MM.1S (cell line): Measurements from ENCODE around the gene RAB6B.

ENCODE experiments used
- DNase-seq: peaks from one replicate; pipeline ENCODE4 v3.0.0-alpha.2; 2015
- H2AFZ ChIP-seq: fragments of 300-600 bp; sonication (generic); 2 replicates; pipeline ENCODE4 v1.6.0; 2016; ENCODE audit warnings: antibody characterized with exemption, low read length
- H3F3A ChIP-seq: fragments of 300-600 bp; sonication (generic); 2 replicates; pipeline ENCODE4 v1.6.1; 2016; ENCODE audit warnings: mild to moderate bottlenecking, antibody characterized with exemption, low read length, moderate library complexity, mixed read lengths; ENCODE audit not compliant: insufficient read depth
- H3K27ac ChIP-seq: fragments of 300-600 bp; sonication (generic); 2 replicates; pipeline ENCODE4 v1.5.1; 2016; ENCODE audit warnings: mild to moderate bottlenecking, low read length
- H3K27me3 ChIP-seq: fragments of 300-600 bp; sonication (generic); replicated peaks from 2 replicates; pipeline ENCODE4 v1.6.0; 2016; ENCODE audit warnings: low read length; ENCODE audit not compliant: insufficient read depth
- H3K36me3 ChIP-seq: fragments of 300-600 bp; sonication (generic); replicated peaks from 2 replicates; pipeline ENCODE4 v1.6.1; 2016; ENCODE audit warnings: mild to moderate bottlenecking, low read length, mixed read lengths; ENCODE audit not compliant: insufficient read depth
- H3K4me1 ChIP-seq: fragments of 300-600 bp; sonication (generic); 2 replicates; pipeline ENCODE4 v1.6.1; 2016; ENCODE audit warnings: low read length, mixed read lengths
- H3K4me2 ChIP-seq: fragments of 300-600 bp; sonication (generic); 2 replicates; pipeline ENCODE4 v1.6.0; 2016; ENCODE audit warnings: low read depth, low read length
- H3K4me3 ChIP-seq: fragments of 300-600 bp; sonication (generic); 2 replicates; pipeline ENCODE4 v1.5.1; 2016; ENCODE audit warnings: low read length, mixed read lengths
- H3K79me2 ChIP-seq: fragments of 300-600 bp; sonication (generic); 2 replicates; pipeline ENCODE4 v1.6.1; 2016; ENCODE audit warnings: mixed run types, low read length, mixed read lengths
- H3K9ac ChIP-seq: fragments of 300-600 bp; sonication (generic); 2 replicates; pipeline ENCODE4 v1.6.1; 2016; ENCODE audit warnings: low read length, mixed read lengths
- H3K9me2 ChIP-seq: fragments of 300-600 bp; sonication (generic); replicated peaks from 2 replicates; pipeline ENCODE4 v1.6.1; 2016; ENCODE audit warnings: mild to moderate bottlenecking, low read length, mixed read lengths; ENCODE audit not compliant: insufficient read depth
- H3K9me3 ChIP-seq: fragments of 300-600 bp; sonication (generic); replicated peaks from 2 replicates; pipeline ENCODE4 v1.6.1; 2016; ENCODE audit warnings: mild to moderate bottlenecking, low read length, mixed read lengths; ENCODE audit not compliant: insufficient read depth
- H4K20me1 ChIP-seq: fragments of 300-600 bp; sonication (generic); 2 replicates; pipeline ENCODE4 v1.6.1; 2016; ENCODE audit warnings: mild to moderate bottlenecking, low read length, moderate library complexity, mixed read lengths; ENCODE audit not compliant: insufficient read depth
- EZH2 ChIP-seq: fragments of 300-600 bp; sonication (generic); optimal IDR thresholded peaks from 2 replicates; pipeline ENCODE3; 2017; ENCODE audit warnings: low read depth, mild to moderate bottlenecking, antibody characterized with exemption, low read length, mixed read lengths
- EZH2phosphoT487 ChIP-seq: fragments of 300-600 bp; sonication (generic); IDR thresholded peaks from 2 replicates; pipeline ENCODE4 v1.6.1; 2018; ENCODE audit warnings: antibody characterized with exemption, low read length
- TF ChIP-seq, protein P1 (sequence below): fragments of 300-600 bp; sonication (generic); IDR thresholded peaks from 2 replicates; pipeline ENCODE4 v1.5.1; 2016; ENCODE audit warnings: antibody characterized with exemption, low read length, mixed read lengths

The RAB6B gene

GRCh38 chr3:133777807-133778568, 117.7 kb downstream of the RAB6B start:
- no peak overlapping the region for H3K27ac ChIP-seq
- no peaks in the 10 kb centered on the region for H3K9me3 ChIP-seq
- TF ChIP-seq EZH2 (no peak), EZH2phosphoT487 (no peak)
- TF ChIP-seq, protein P1, sequence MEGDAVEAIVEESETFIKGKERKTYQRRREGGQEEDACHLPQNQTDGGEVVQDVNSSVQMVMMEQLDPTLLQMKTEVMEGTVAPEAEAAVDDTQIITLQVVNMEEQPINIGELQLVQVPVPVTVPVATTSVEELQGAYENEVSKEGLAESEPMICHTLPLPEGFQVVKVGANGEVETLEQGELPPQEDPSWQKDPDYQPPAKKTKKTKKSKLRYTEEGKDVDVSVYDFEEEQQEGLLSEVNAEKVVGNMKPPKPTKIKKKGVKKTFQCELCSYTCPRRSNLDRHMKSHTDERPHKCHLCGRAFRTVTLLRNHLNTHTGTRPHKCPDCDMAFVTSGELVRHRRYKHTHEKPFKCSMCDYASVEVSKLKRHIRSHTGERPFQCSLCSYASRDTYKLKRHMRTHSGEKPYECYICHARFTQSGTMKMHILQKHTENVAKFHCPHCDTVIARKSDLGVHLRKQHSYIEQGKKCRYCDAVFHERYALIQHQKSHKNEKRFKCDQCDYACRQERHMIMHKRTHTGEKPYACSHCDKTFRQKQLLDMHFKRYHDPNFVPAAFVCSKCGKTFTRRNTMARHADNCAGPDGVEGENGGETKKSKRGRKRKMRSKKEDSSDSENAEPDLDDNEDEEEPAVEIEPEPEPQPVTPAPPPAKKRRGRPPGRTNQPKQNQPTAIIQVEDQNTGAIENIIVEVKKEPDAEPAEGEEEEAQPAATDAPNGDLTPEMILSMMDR = no peak
- no peaks in the 10 kb centered on the region for H3K36me3 ChIP-seq
- no peak overlapping the region for H3K4me3 ChIP-seq
- H3K27me3 ChIP-seq = no peaks in the 10 kb centered on the region
- no peaks in the 10 kb centered on the region for H3K4me1 ChIP-seq
- H3K4me2 ChIP-seq = no peak overlapping the region
- H3K9me2 ChIP-seq = no peaks in the 10 kb centered on the region
- H2AFZ ChIP-seq = no peak overlapping the region
- H4K20me1 ChIP-seq = no peaks in the 10 kb centered on the region
- no peak overlapping the region for H3K9ac ChIP-seq
- H3F3A ChIP-seq = no peaks in the 10 kb centered on the region
- no peaks in the 10 kb centered on the region for H3K79me2 ChIP-seq
- DNase-seq = no peak

DNA sequence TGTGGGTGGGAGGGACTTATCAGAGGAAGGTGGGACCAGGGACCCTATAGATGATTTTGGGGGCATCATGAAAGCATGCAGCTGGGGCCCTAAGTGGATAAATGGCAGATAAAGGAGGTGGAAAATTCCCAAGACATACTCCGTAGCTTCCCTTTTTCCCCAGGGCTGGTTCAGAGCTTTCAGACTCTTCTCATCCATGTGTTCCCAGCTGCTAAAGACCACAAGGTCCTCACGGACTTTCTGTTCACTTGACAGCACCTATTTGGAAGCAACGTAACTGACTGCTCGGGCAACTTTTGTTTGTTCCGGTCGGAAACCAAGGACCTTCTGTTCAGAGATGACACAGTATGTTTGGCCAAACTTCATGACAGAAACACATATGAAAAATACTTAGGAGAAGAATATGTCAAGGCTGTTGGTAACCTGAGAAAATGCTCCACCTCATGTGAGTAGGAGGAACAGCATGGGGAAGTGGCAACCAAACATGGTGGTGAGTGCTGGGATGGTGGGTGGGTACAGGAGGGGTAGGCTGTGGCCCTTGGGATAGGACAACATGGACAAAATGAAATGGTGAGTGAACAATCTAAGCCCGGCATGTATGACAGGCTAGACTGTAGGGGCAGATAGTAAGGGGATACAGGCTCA, 118.8 kb downstream of the RAB6B start:
- no peaks in the 10 kb centered on the region for H3F3A ChIP-seq
- no peaks in the 10 kb centered on the region for H4K20me1 ChIP-seq
- DNase-seq = no peak
- no peak overlapping the region for H2AFZ ChIP-seq
- H3K9me2 ChIP-seq = no peaks in the 10 kb centered on the region
- no peaks in the 10 kb centered on the region for H3K79me2 ChIP-seq
- H3K4me1 ChIP-seq = no peaks in the 10 kb centered on the region
- no peak overlapping the region for H3K4me3 ChIP-seq
- TF ChIP-seq, protein P1 = no peak
- TF ChIP-seq EZH2 = no peak
- TF ChIP-seq EZH2phosphoT487 = no peak
- H3K9me3 ChIP-seq = no peaks in the 10 kb centered on the region
- H3K27me3 ChIP-seq = no peaks in the 10 kb centered on the region
- no peak overlapping the region for H3K27ac ChIP-seq
- H3K9ac ChIP-seq = no peak overlapping the region
- no peak overlapping the region for H3K4me2 ChIP-seq
- no peaks in the 10 kb centered on the region for H3K36me3 ChIP-seq

GRCh38 chr3:133775835-133776234, 119.8 kb downstream of the RAB6B start:
- no peaks in the 10 kb centered on the region for H3K9me2 ChIP-seq
- no peaks in the 10 kb centered on the region for H3K36me3 ChIP-seq
- H3K4me1 ChIP-seq = no peaks in the 10 kb centered on the region
- H3K79me2 ChIP-seq = no peaks in the 10 kb centered on the region
- DNase-seq = no peak
- H3K4me3 ChIP-seq = no peak overlapping the region
- H3K27ac ChIP-seq = no peak overlapping the region
- H3K4me2 ChIP-seq = no peak overlapping the region
- no peaks in the 10 kb centered on the region for H3K27me3 ChIP-seq
- H4K20me1 ChIP-seq = no peaks in the 10 kb centered on the region
- TF ChIP-seq, protein P1 = no peak
- no peak for TF ChIP-seq EZH2phosphoT487
- TF ChIP-seq EZH2 = no peak
- H2AFZ ChIP-seq = no peak overlapping the region
- H3K9ac ChIP-seq = no peak overlapping the region
- H3F3A ChIP-seq = no peaks in the 10 kb centered on the region
- H3K9me3 ChIP-seq = no peaks in the 10 kb centered on the region
